ENCODE measurements around the gene KCNQ1. TPM values are rescaled to one million over a fixed set of nuclear protein-coding genes. Genes with fewer than 3 reads are reported as not detected.

The KCNQ1 gene
- polyA plus RNA-seq, 1 donor (not counting 4 experiments of a cell fraction or from before 2014, with no cell fraction given): not detected

DNA sequence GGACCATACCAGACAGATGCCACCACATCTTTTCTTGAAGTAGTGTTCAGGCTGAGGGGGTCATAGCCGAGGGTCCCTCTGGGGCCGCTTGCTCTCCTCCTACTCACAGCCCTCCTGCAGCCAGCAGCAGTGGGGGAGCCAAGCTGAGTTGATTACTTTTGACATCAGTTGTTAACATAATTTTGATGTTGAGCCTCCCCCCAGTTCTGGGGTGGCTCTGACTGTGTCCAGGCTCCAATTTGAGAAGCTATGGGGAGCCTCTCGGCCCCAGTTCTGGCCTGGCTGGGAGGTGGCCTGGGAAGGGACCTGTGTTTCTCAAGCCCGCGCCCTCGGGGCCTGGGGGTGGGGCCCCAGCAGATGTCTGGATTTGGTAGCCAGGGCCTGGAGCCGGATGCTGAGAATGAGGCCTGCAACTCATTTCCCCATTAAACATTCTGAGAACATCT lies 207.0 kb downstream of the KCNQ1 start:
- FAIRE-seq (no peak), DNase-seq (ENCODE audit: low read depth, low spot score) (no peak)
- H4K20me1 ChIP-seq (ENCODE audit: control insufficient read depth, extremely low read depth, insufficient read depth, low read length): no peaks in the 10 kb centered on the region
- H3K36me3 ChIP-seq (ENCODE audit: control insufficient read depth in 2 of 2, extremely low read depth in 1 of 2, insufficient read depth in 2 of 2, low read length in 2 of 2): no peaks in the 10 kb centered on the region
- H3K4me2 ChIP-seq (ENCODE audit: control insufficient read depth, extremely low read depth, insufficient read depth, low read depth, low read length): no peak overlapping the region
- no peak overlapping the region for H3K27ac ChIP-seq (ENCODE audit: control insufficient read depth, insufficient read depth, low read length)
- H3K27me3 ChIP-seq (ENCODE audit: control insufficient read depth, extremely low read depth, insufficient read depth, low read length): peaks cover 2% of the 10 kb centered on the region
- H3K79me2 ChIP-seq (ENCODE audit: control insufficient read depth, insufficient read depth, low read length): no peaks in the 10 kb centered on the region
- dilution Hi-C loops (cut with MboI; ENCODE audit: extremely low pct_ligation_motif_present, low sequenced_read_pairs): no loop called here
- no peaks in the 10 kb centered on the region for H3K9me3 ChIP-seq (ENCODE audit: control insufficient read depth, low read depth, low read length)
- no peaks in the 10 kb centered on the region for H3K4me1 ChIP-seq (ENCODE audit: control insufficient read depth, extremely low read depth, insufficient read depth, low read length)
- no peak for TF ChIP-seq EZH2 (IDR thresholded peaks at IDR 0.05; ENCODE audit: low read length)
- TF ChIP-seq, protein P1, sequence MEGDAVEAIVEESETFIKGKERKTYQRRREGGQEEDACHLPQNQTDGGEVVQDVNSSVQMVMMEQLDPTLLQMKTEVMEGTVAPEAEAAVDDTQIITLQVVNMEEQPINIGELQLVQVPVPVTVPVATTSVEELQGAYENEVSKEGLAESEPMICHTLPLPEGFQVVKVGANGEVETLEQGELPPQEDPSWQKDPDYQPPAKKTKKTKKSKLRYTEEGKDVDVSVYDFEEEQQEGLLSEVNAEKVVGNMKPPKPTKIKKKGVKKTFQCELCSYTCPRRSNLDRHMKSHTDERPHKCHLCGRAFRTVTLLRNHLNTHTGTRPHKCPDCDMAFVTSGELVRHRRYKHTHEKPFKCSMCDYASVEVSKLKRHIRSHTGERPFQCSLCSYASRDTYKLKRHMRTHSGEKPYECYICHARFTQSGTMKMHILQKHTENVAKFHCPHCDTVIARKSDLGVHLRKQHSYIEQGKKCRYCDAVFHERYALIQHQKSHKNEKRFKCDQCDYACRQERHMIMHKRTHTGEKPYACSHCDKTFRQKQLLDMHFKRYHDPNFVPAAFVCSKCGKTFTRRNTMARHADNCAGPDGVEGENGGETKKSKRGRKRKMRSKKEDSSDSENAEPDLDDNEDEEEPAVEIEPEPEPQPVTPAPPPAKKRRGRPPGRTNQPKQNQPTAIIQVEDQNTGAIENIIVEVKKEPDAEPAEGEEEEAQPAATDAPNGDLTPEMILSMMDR (optimal IDR thresholded peaks at IDR 0.05 in 1 of 3, IDR thresholded peaks at IDR 0.05 in 1 of 3, conservative IDR thresholded peaks at IDR 0.05 in 1 of 3; ENCODE audit: extremely low read depth in 1 of 3, insufficient read depth in 2 of 3, low read length in 3 of 3): no peak
- no peak overlapping the region for H3K9ac ChIP-seq (ENCODE audit: control insufficient read depth, extremely low read depth, insufficient read depth, low read length)
- H2AFZ ChIP-seq (ENCODE audit: control insufficient read depth, low read length): no peak overlapping the region
- H3K9me1 ChIP-seq (ENCODE audit: control insufficient read depth, extremely low read depth, insufficient read depth, low read length): no peaks in the 10 kb centered on the region
- H3K4me3 ChIP-seq (ENCODE audit: control insufficient read depth in 2 of 3, extremely low read depth in 1 of 3, insufficient read depth in 2 of 3, low read depth in 1 of 3, low read length in 3 of 3): no peak overlapping the region

DNA sequence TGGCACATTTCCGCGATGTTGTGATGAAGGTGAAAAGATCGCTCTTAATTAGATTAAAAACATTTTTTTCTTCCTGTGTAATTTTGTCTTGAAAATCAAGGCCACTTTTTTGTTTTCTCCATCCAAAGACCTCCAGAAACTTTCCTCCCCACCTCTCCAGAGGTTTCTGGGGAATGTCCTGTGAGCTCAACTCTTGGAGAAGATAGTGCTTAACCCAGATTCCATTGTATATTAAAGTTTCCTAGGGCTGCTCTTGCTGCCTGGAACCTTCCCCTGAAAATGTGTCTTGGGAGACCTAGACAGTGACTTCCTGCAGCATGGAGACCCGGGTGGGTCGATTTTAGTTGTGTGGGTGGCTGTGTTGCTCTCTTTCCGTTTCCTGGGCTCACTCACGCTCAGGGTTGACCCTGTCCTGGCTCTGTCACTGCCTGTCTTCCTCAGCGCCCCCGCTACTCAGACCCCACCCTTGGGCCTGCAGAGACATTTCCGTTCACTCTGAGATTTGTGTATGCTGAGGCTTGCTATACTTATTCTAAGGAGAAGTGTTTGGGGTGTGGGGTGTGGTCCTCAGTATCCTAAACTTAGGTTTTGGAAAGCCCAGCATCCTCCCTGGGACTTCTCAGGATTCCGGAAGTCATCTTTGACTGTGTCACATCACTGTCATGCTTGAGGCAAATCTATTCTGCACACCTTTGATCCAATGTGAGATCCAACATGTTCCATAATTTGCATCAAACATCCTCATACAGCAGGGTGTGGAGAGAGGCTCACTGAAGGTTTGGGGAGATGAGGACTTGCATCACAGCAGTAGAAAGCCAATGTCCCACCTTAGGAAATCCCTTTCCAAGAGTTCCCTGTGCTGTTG lies 207.8 kb downstream of the KCNQ1 start:
- dilution Hi-C loops (cut with MboI; ENCODE audit: extremely low pct_ligation_motif_present, low sequenced_read_pairs): no loop called here
- Histone ChIP-seq H3K4me3 (ENCODE audit: control insufficient read depth in 2 of 3, extremely low read depth in 1 of 3, insufficient read depth in 2 of 3, low read depth in 1 of 3, low read length in 3 of 3) (no peak overlapping the region), H2AFZ (ENCODE audit: control insufficient read depth, low read length) (no peak overlapping the region), H3K4me2 (ENCODE audit: control insufficient read depth, extremely low read depth, insufficient read depth, low read depth, low read length) (no peak overlapping the region), H3K9me1 (ENCODE audit: control insufficient read depth, extremely low read depth, insufficient read depth, low read length) (no peaks in the 10 kb centered on the region), H3K79me2 (ENCODE audit: control insufficient read depth, insufficient read depth, low read length) (no peaks in the 10 kb centered on the region), H3K27me3 (ENCODE audit: control insufficient read depth, extremely low read depth, insufficient read depth, low read length) (peaks cover 2% of the 10 kb centered on the region), H3K9me3 (ENCODE audit: control insufficient read depth, low read depth, low read length) (no peaks in the 10 kb centered on the region), H4K20me1 (ENCODE audit: control insufficient read depth, extremely low read depth, insufficient read depth, low read length) (no peaks in the 10 kb centered on the region), H3K9ac (ENCODE audit: control insufficient read depth, extremely low read depth, insufficient read depth, low read length) (no peak overlapping the region), H3K27ac (ENCODE audit: control insufficient read depth, insufficient read depth, low read length) (no peak overlapping the region), H3K36me3 (ENCODE audit: control insufficient read depth in 2 of 2, extremely low read depth in 1 of 2, insufficient read depth in 2 of 2, low read length in 2 of 2) (no peaks in the 10 kb centered on the region), H3K4me1 (ENCODE audit: control insufficient read depth, extremely low read depth, insufficient read depth, low read length) (no peaks in the 10 kb centered on the region)
- DNase-seq (ENCODE audit: low read depth, low spot score): no peak
- no peak for TF ChIP-seq EZH2 (IDR thresholded peaks at IDR 0.05; ENCODE audit: low read length)
- TF ChIP-seq, protein P1 (optimal IDR thresholded peaks at IDR 0.05 in 1 of 3, IDR thresholded peaks at IDR 0.05 in 1 of 3, conservative IDR thresholded peaks at IDR 0.05 in 1 of 3; ENCODE audit: extremely low read depth in 1 of 3, insufficient read depth in 2 of 3, low read length in 3 of 3): no peak
- no peak for FAIRE-seq

Measured in keratinocyte (primary cell).